Tibial artery (tissue), 4 donors: ENCODE measurements around the gene ACE.

Source experiments
- DNase-seq, 2 donors: peaks; one replicate each; pipeline ENCODE4 v3.0.0-alpha.2; 2019
- H3K27ac ChIP-seq, 2 donors: fragments of 200-600 bp; sonication (generic) in 1 of 2; 1 replicate in 1 of 2; 2 replicates in 1 of 2; pipeline ENCODE4 v1.5.1; 2018 to 2019; ENCODE audit warnings: mild to moderate bottlenecking in 1 of 2
- H3K27me3 ChIP-seq, 2 donors: fragments of 200-600 bp; sonication (generic) in 1 of 2; one replicate each; pipeline versions ENCODE4 v1.5.1 to v1.6.0; 2016 to 2019
- H3K36me3 ChIP-seq, 3 donors: fragments of 200-600 bp; sonication (generic) in 2 of 3; one replicate each; pipeline ENCODE4 v1.5.1; 2016 to 2019; ENCODE audit warnings: mild to moderate bottlenecking in 2 of 3
- H3K4me1 ChIP-seq, 4 donors: fragments of 200-600 bp; sonication (generic) in 2 of 4; 1 replicate in 3 of 4; 2 replicates in 1 of 4; pipeline ENCODE4 v1.5.1; 2016 to 2019
- H3K4me3 ChIP-seq, 2 donors: fragments of 200-600 bp; sonication (generic) in 1 of 2; 1 replicate in 1 of 2; 2 replicates in 1 of 2; pipeline ENCODE4 v1.5.1; 2018 to 2019; ENCODE audit warnings: mild to moderate bottlenecking in 2 of 2
- H3K9me3 ChIP-seq, 3 donors: fragments of 200-600 bp; sonication (generic) in 1 of 3; one replicate each; pipeline ENCODE4 v1.5.1; 2016 to 2019
- CTCF ChIP-seq, 2 experiments: fragments of 200-600 bp in 1 of 2; fragments of 450-650 bp in 1 of 2; IDR thresholded peaks; one replicate each; pipeline ENCODE4 v1.5.1; 2017 to 2019; ENCODE audit warnings: antibody characterized with exemption in 2 of 2, mild to moderate bottlenecking in 1 of 2, moderate library complexity in 1 of 2
- intact Hi-C: fragments of 100-400 bp; cut with DNase I; formaldehyde crosslinking; loops from one replicate; pipeline ENCODE4 v1.15.0; 2023; ENCODE audit warnings: low total_unique reads

The ACE gene

DNA sequence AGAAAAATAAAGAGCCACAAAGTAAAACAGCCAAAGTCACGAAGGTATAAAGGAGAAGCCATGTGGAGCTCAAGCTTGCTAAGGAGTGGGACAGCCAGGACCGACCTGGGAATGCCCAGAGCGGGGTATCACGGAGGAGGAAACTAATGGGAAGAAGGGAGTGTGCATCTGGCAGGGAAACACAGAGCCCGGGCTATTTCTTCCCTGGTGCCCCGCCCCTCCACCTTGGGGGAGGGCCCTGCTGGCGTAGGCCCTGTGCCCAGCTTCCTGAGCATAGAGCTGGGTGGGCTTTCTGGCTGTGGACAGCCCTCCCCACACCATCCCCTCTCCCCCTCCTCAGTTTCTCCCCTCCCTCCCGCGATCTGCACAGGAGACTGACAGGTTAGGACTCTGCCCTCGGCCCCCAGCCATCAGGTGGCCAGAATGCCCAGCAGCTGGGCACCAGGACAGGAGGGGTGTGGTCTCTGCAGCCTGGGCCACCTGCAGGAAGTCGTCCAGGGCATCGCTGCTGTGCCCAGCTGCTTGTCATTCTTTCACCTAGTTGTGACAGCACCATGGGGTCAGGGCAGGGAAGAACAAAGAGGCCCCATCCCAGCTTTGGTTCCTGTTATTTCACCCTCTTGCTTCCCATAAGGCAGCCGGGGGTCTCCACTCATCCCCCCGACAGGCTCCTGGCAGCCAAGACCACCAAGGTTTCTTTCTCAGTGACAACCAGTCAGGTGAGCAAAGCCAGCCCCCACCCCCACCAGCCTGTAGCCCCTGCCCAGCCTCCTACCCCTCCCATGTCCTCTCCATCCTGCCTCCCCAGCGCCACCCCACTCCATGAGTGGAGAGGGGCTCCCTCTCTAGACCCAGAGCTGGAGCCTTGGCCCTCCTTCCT is 66.3 kb downstream of the ACE start:
- DNase-seq: peak in 1 of 2 donors; percentile 32
- Histone ChIP-seq H3K27ac (no peak overlapping the region), H3K9me3 (no peaks in the 10 kb centered on the region), H3K4me1 (peaks cover 0 to 6% (median 4%) of the 10 kb centered on the region in 4 donors), H3K27me3 (peaks cover 0 to 34% of the 10 kb centered on the region in 2 donors), H3K4me3 (no peak overlapping the region), H3K36me3 (no peaks in the 10 kb centered on the region)
- TF ChIP-seq CTCF (IDR thresholded peaks at IDR 0.05): no peak
- intact Hi-C loops: no loop called here

DNA sequence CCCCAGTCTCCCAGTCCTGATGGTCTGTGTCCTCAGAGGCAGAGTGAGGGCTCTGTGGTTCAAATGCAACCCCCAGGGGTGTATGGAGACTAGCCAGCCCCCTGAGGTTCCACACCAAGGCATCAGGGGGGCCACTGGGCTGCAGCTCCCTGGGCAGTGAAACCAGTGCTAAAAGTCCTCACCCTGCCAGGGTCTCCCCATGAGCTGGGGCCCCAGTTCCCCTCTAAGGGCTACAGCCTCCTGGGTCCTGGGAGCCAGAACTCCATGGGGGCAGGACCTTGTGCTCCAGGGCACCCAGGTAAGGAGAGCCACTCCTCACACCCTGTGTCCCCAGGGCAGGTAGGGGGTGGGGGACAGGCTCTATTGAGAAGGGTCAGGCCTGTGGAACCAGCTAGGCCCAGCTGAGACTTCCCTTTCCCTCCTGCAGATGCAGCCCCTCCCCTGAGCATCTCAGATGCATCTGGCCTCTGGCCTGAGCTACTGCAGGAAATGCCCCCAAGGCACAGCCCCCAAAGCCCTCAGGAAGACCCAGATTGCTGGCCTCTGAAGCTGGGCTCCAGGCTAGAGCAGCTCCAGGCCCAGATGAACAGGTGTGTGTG is 67.1 kb downstream of the ACE start:
- peak in 1 of 2 donors; percentile 46 for DNase-seq
- Histone ChIP-seq H3K4me1 (no peaks in the 10 kb centered on the region), H3K27me3 (peaks cover 0 to 26% of the 10 kb centered on the region in 2 donors), H3K27ac (no peak overlapping the region), H3K4me3 (no peak overlapping the region), H3K36me3 (no peaks in the 10 kb centered on the region), H3K9me3 (no peaks in the 10 kb centered on the region)
- no peak for TF ChIP-seq CTCF (IDR thresholded peaks at IDR 0.05)
- intact Hi-C loops: no loop called here

DNA sequence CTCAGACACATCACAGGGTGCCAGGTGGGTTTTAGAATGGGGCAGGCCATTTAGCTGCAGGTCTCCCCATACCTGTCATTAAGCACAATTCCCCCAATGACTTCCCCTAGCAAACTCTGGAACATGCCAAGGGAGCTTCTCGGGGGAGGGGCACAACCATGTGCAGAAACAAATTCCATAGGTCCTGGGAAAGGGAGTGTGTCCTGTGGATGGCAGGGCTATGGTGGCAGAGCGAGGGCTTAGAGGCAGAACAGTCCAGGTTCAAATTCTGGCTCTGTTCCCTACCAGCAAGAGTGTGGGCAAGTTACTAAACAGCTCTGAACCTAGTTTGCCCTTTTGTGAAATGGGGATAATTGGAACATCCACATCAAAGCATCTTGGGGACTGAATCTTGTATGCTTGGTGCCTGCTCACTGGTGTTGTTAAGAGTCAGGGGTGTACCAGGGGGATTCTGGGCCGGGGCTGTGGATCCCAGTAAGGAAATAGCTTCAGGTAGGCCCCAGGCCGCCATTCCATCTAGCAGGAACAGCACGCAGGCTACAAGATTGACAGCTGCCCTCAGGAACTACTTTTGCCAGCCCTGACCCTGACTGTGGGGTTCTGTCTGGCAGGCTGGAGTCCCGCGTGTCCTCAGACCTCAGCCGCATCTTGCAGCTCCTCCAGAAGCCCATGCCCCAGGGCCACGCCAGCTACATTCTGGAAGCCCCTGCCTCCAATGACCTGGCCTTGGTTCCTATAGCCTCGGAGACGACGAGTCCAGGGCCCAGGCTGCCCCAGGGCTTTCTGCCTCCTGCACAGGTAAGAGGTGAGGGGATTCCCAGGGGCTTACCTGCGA is 67.8 kb downstream of the ACE start:
- intact Hi-C loops: no loop called here
- DNase-seq: peak in 1 of 2 donors; percentile 42
- no peak for TF ChIP-seq CTCF (IDR thresholded peaks at IDR 0.05)
- H3K27ac ChIP-seq: no peak overlapping the region
- no peak overlapping the region for H3K4me3 ChIP-seq
- no peaks in the 10 kb centered on the region for H3K36me3 ChIP-seq
- peaks cover 0 to 20% of the 10 kb centered on the region in 2 donors for H3K27me3 ChIP-seq
- H3K4me1 ChIP-seq: peaks cover 0 to 8% (median 0%) of the 10 kb centered on the region in 4 donors
- H3K9me3 ChIP-seq: no peaks in the 10 kb centered on the region

GRCh38 chr17:63546308-63547082 is 69.6 kb downstream of the ACE start:
- Histone ChIP-seq H3K36me3 (no peaks in the 10 kb centered on the region), H3K4me3 (no peak overlapping the region), H3K27me3 (peaks cover 0 to 8% of the 10 kb centered on the region in 2 donors), H3K4me1 (peaks cover 0 to 13% (median 2%) of the 10 kb centered on the region in 4 donors), H3K9me3 (no peaks in the 10 kb centered on the region), H3K27ac (no peak overlapping the region)
- DNase-seq: peak in 1 of 2 donors; percentile 34
- intact Hi-C loops: no loop called here
- no peak for TF ChIP-seq CTCF (IDR thresholded peaks at IDR 0.05)

DNA sequence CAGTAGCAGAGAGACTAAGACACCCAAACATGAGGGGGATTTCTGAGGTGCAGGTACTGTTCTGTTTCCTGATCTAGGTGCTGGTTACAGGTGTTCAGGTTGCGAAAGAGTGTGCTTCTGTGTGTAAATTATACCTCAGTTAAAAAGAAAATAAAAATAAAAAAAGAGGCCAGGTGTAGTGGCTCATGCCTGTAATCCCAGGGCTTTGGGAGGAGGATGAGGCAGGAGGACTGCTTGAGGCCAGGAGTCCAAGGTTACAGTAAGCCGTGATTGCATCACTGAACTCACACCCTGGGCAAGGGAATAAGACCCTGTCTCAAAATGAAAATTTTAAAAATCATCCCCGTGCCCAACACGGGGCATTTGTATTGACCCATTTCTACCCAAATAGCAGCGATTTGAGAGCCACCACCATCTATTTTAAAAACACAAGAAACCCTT is 70.2 kb downstream of the ACE start:
- DNase-seq: no peak
- no peaks in the 10 kb centered on the region for H3K9me3 ChIP-seq
- H3K27ac ChIP-seq: no peak overlapping the region
- H3K4me1 ChIP-seq: peaks cover 0 to 19% (median 6%) of the 10 kb centered on the region in 4 donors
- intact Hi-C loops: no loop called here
- no peak overlapping the region for H3K4me3 ChIP-seq
- TF ChIP-seq CTCF (IDR thresholded peaks at IDR 0.05): no peak
- H3K36me3 ChIP-seq: no peaks in the 10 kb centered on the region
- peaks cover 0 to 3% of the 10 kb centered on the region in 2 donors for H3K27me3 ChIP-seq
